Endothelial cell of umbilical vein (primary cell): ENCODE measurements around the gene MYL11. TPM values are rescaled to one million over a fixed set of nuclear protein-coding genes. Genes with fewer than 3 reads are reported as not detected.

Experiments
- BruUV-seq: library from RNA; stranded (reverse); fragments of 400-500 nt; replicated peaks from 2 replicates; lab custom pipeline; 2021; lab: Mats Ljungman, UMichigan
- CTCF ChIA-PET: fragments of 300-600, 350-600 bp; sonication (Branson Sonifier 250); formaldehyde crosslinking; loops from one replicate; lab custom pipeline; 2021; ENCODE audit warnings: antibody characterized with exemption, inconsistent platforms; lab: Charles Lee
- POLR2A ChIA-PET: fragments of 300-600, 350-600 bp; sonication (Branson Sonifier 250); formaldehyde crosslinking; loops from one replicate; lab custom pipeline; 2021; ENCODE audit warnings: antibody characterized with exemption, inconsistent platforms; lab: Charles Lee
- DNase-seq: peaks from one replicate; pipeline ENCODE4 v3.0.0-alpha.2; 2011; ENCODE audit warnings: low read depth, low spot score
- FAIRE-seq: peaks from 2 replicates; lab custom pipeline; 2011; peaks lifted over from hg19 to GRCh38; lab: Jason Lieb, UNC
- H2AFZ ChIP-seq: 2 replicates; pipeline ENCODE4 v1.6.0; 2012; ENCODE audit warnings: low read depth, low read length, control low read depth, inconsistent platforms
- H3K27ac ChIP-seq: 2 replicates; pipeline ENCODE4 v1.5.1; 2011; ENCODE audit warnings: low read depth, mild to moderate bottlenecking, control low read depth, low read length, moderate library complexity; ENCODE audit not compliant: insufficient read depth
- H3K27me3 ChIP-seq, 2 experiments: 2 replicates each; pipeline versions ENCODE4 v1.6.0 to v1.6.1; 2011; ENCODE audit warnings: low read length in 2 of 2, mixed read lengths in 1 of 2; ENCODE audit not compliant: control insufficient read depth in 2 of 2, insufficient read depth in 2 of 2
- H3K36me3 ChIP-seq, 2 experiments: 2 replicates in 1 of 2; 3 replicates in 1 of 2; pipeline ENCODE4 v1.5.1; 2011; ENCODE audit warnings: low read length in 2 of 2, mild to moderate bottlenecking in 1 of 2, moderate library complexity in 1 of 2; ENCODE audit not compliant: control insufficient read depth in 2 of 2, insufficient read depth in 2 of 2; ENCODE audit errors: extremely low read depth in 1 of 2
- H3K4me1 ChIP-seq: 3 replicates; pipeline ENCODE4 v1.5.1; 2011; ENCODE audit warnings: mild to moderate bottlenecking, low read length; ENCODE audit not compliant: control insufficient read depth, insufficient read depth; ENCODE audit errors: extremely low read depth
- H3K4me2 ChIP-seq: 2 replicates; pipeline ENCODE4 v1.6.1; 2011; ENCODE audit warnings: low read length, control low read depth, mixed read lengths; ENCODE audit not compliant: insufficient read depth
- H3K4me3 ChIP-seq, 3 experiments: fragments of 200-600 bp in 1 of 3; sonication (generic), shearing (Covaris generic) in 1 of 3; replicated peaks in 1 of 3; 2 replicates each; pipeline ENCODE4 v1.5.1; 2011 to 2016; ENCODE audit warnings: control low read depth in 3 of 3, low read length in 3 of 3, mild to moderate bottlenecking in 2 of 3, inconsistent platforms in 1 of 3, low read depth in 1 of 3, moderate library complexity in 1 of 3; ENCODE audit not compliant: insufficient read depth in 1 of 3
- H3K79me2 ChIP-seq: 2 replicates; pipeline ENCODE4 v1.6.0; 2012; ENCODE audit warnings: low read length, inconsistent platforms; ENCODE audit not compliant: control insufficient read depth, insufficient read depth
- H3K9ac ChIP-seq: replicated peaks from 2 replicates; pipeline ENCODE3; 2011; ENCODE audit warnings: low read length, control low read depth; ENCODE audit not compliant: insufficient read depth; ENCODE audit errors: extremely low read depth
- H3K9me1 ChIP-seq: replicated peaks from 3 replicates; pipeline ENCODE4 v1.6.0; 2011; ENCODE audit warnings: mild to moderate bottlenecking, low read length; ENCODE audit not compliant: control insufficient read depth, insufficient read depth; ENCODE audit errors: extremely low read depth
- H3K9me3 ChIP-seq: replicated peaks from 2 replicates; pipeline ENCODE4 v1.5.1; 2012; ENCODE audit warnings: low read length, inconsistent platforms; ENCODE audit not compliant: control insufficient read depth, insufficient read depth
- H4K20me1 ChIP-seq: replicated peaks from 2 replicates; pipeline ENCODE3; 2011; ENCODE audit warnings: mild to moderate bottlenecking, low read length; ENCODE audit not compliant: control insufficient read depth, insufficient read depth; ENCODE audit errors: extremely low read depth
- CTCF ChIP-seq, 2 donors: IDR thresholded peaks; 1 replicate in 1 of 2; 2 replicates in 1 of 2; pipeline ENCODE4 v1.5.1; 2011; ENCODE audit warnings: low read length in 2 of 2, mild to moderate bottlenecking in 2 of 2, moderate library complexity in 2 of 2, control low read depth in 1 of 2, inconsistent platforms in 1 of 2, low read depth in 1 of 2; ENCODE audit not compliant: insufficient read depth in 1 of 2; ENCODE audit errors: extremely low read depth in 1 of 2
- EZH2 ChIP-seq: IDR thresholded peaks from 2 replicates; pipeline ENCODE4 v1.6.1; 2012; ENCODE audit warnings: borderline replicate concordance, low read depth, mild to moderate bottlenecking, moderate library complexity, low read length, inconsistent platforms; ENCODE audit not compliant: severe bottlenecking
- FOS ChIP-seq: IDR thresholded peaks from 2 replicates; pipeline ENCODE4 v1.6.1; 2011; ENCODE audit warnings: mild to moderate bottlenecking, low read length, moderate library complexity, borderline replicate concordance; ENCODE audit not compliant: insufficient read depth
- GATA2 ChIP-seq: IDR thresholded peaks from 2 replicates; pipeline ENCODE4 v1.7.0; 2011; ENCODE audit warnings: low read depth, mild to moderate bottlenecking, moderate library complexity, mixed read lengths, low read length; ENCODE audit not compliant: insufficient read length, insufficient read depth
- JUN ChIP-seq: IDR thresholded peaks from 2 replicates; pipeline ENCODE4 v1.6.1; 2011; ENCODE audit warnings: borderline replicate concordance, low read depth; ENCODE audit not compliant: insufficient read length, insufficient read depth
- MAX ChIP-seq: IDR thresholded peaks from 2 replicates; pipeline ENCODE4 v1.6.1; 2011; ENCODE audit not compliant: insufficient read depth, insufficient read length
- MYC ChIP-seq: IDR thresholded peaks from one replicate; pipeline ENCODE4 v1.6.1; 2011; ENCODE audit warnings: mild to moderate bottlenecking, low read depth, low read length
- POLR2A ChIP-seq: IDR thresholded peaks from 2 replicates; pipeline ENCODE4 v1.6.1; 2012; ENCODE audit warnings: low read depth, mild to moderate bottlenecking, control low read depth, low read length
- POLR2AphosphoS5 ChIP-seq: IDR thresholded peaks from 2 replicates; pipeline ENCODE4 v1.6.1; 2012; ENCODE audit warnings: low read depth, mild to moderate bottlenecking, control low read depth, low read length, moderate library complexity; ENCODE audit not compliant: insufficient read depth
- dilution Hi-C: fragments of 300-500 bp; cut with MboI; formaldehyde crosslinking; loops from one replicate; pipeline ENCODE4 v1.15.0; 2019; ENCODE audit warnings: low sequenced_read_pairs; ENCODE audit not compliant: extremely low pct_ligation_motif_present
- intact Hi-C: fragments of 100-400 bp; cut with micrococcal nuclease; formaldehyde crosslinking; loops from one replicate; pipeline ENCODE4 v1.10.0; 2022
- polyA plus RNA-seq, 4 experiments: library from polyadenylated mRNA; depleted of rRNA in 3 of 4; stranded (reverse) in 3 of 4; unstranded in 1 of 4; fragments of >200 nt; gene quantifications; 2 replicates each; pipeline versions ENCODE4 v1.2.1 to v1.2.3, GENCODE V29; 2011 to 2012; ENCODE audit warnings: missing spikeins in 1 of 4
- small RNA-seq: library from RNA; depleted of rRNA; stranded (forward); fragments of <200 nt; gene quantifications from one replicate; pipeline ENCODE3, GENCODE V24; 2012; ENCODE audit warnings: low replicate concordance, low read depth; ENCODE audit not compliant: insufficient read depth, insufficient read length
- total RNA-seq: library from RNA; stranded (reverse); gene quantifications from 2 replicates; pipeline ENCODE4 v1.2.3, GENCODE V29; 2021

MYL11 gene
- total and polyA plus RNA-seq, 2 donors (not counting 3 experiments of a cell fraction or from before 2014, with no cell fraction given), result 1.3 TPM; not detected in 1

DNA sequence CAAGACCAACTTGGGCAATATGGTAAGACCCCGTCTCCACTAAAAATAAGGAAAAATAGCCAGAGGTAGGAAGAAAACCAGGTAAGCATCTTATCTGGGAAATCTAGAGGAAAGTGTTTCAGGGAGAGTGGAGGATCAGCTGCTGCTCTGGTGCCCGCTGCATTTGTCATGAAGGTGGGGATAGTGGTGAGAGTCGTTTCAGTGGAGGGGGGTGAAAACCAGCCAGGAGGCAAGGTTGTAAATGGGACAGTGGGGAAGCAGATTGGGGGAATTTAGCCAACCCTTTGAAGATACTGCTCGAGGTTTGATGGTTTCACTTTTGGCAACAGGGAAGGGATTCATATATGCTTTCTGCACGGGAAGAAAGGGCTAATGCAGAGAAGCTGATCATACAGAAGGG, 46.4 kb downstream of the MYL11 start:
- TF ChIP-seq MAX (no peak), POLR2AphosphoS5 (no peak), MYC (no peak), EZH2 (no peak), POLR2A (no peak), CTCF (IDR thresholded peaks at IDR 0.05; ENCODE audit: extremely low read depth in 1 of 2, insufficient read depth in 1 of 2, low read depth in 1 of 2, low read length in 2 of 2) (no peak), JUN (no peak), GATA2 (no peak), FOS (no peak)
- H3K36me3 ChIP-seq, result peaks cover 3 to 5% of the 10 kb centered on the region in 2 experiments
- CTCF ChIA-PET, result interaction anchor here (4.8 kb wide), 1 partner anchor 9 kb away, joined by 46 read pairs; the partner anchor contains the start of gene DCTPP1

More for the DNA sequence above, 46.4 kb downstream of the MYL11 start:
- dilution Hi-C loops (no loop called here), intact Hi-C loops (no loop called here)
- Histone ChIP-seq H3K79me2 (no peaks in the 10 kb centered on the region), H3K27me3 (no peaks in the 10 kb centered on the region), H3K9me1 (no peaks in the 10 kb centered on the region), H2AFZ (no peak overlapping the region), H3K4me1 (peaks cover 9% of the 10 kb centered on the region), H4K20me1 (no peaks in the 10 kb centered on the region), H3K9me3 (no peaks in the 10 kb centered on the region), H3K27ac (no peak overlapping the region), H3K4me3 (no peak overlapping the region), H3K4me2 (no peak overlapping the region), H3K9ac (no peak overlapping the region)
- POLR2A ChIA-PET, result no interaction called here
- no peak for DNase-seq
- BruUV-seq, result no TSS peak
- FAIRE-seq, result no peak

Small RNA genes lying within 50 kb of the gene (small RNA-seq; reads per million reads assigned to genes)
- 0.88 reads per million for gene RF00406

Other genes starting within 250 kb of the MYL11 start
- gene CORO1A, start 191.2 kb upstream of the MYL11 start, total RNA-seq, result 6.1 and 6.6 TPM in 2 replicates
- 4.7 and 6.4 TPM in 2 replicates for gene CORO1A, start 191.2 kb upstream of the MYL11 start, polyA plus RNA-seq
- 161 and 173 TPM in 2 replicates for gene BOLA2B, start 181.1 kb upstream of the MYL11 start, total RNA-seq
- 310 and 354 TPM in 2 replicates for gene BOLA2B, start 181.1 kb upstream of the MYL11 start, polyA plus RNA-seq
- gene SLX1A, start 180.9 kb upstream of the MYL11 start, total RNA-seq, result 30.9 and 77.9 TPM in 2 replicates
- 28.9 and 29.8 TPM in 2 replicates for gene SLX1A, start 180.9 kb upstream of the MYL11 start, polyA plus RNA-seq
- 12.2 and 18.1 TPM in 2 replicates for gene SULT1A3, start 175.5 kb upstream of the MYL11 start, total RNA-seq
- gene SULT1A3, start 175.5 kb upstream of the MYL11 start, polyA plus RNA-seq, result 4.8 and 5.1 TPM in 2 replicates
- 19.3 and 23.5 TPM in 2 replicates for gene NPIPB13, start 126.3 kb upstream of the MYL11 start, total RNA-seq
- 4.4 and 7.8 TPM in 2 replicates for gene NPIPB13, start 126.3 kb upstream of the MYL11 start, polyA plus RNA-seq
- gene CD2BP2, start 19.5 kb upstream of the MYL11 start, total RNA-seq, result 75.7 and 76.4 TPM in 2 replicates
- 35.3 and 47.2 TPM in 2 replicates for gene CD2BP2, start 19.5 kb upstream of the MYL11 start, polyA plus RNA-seq
- 57.4 and 63.0 TPM in 2 replicates for gene TBC1D10B, start 4.3 kb upstream of the MYL11 start, total RNA-seq
- gene TBC1D10B, start 4.3 kb upstream of the MYL11 start, polyA plus RNA-seq, result 37.0 and 37.1 TPM in 2 replicates
- gene SEPTIN1, start 7.8 kb downstream of the MYL11 start, total RNA-seq, result 0.75 and 1.2 TPM in 2 replicates
- gene SEPTIN1, start 7.8 kb downstream of the MYL11 start, polyA plus RNA-seq, result 0.06 and 0.07 TPM in 2 replicates
- 15.1 and 15.3 TPM in 2 replicates for gene ZNF48, start 20.6 kb downstream of the MYL11 start, total RNA-seq
- 16.1 TPM in 2 replicates for gene ZNF48, start 20.6 kb downstream of the MYL11 start, polyA plus RNA-seq
- 10.3 and 11.7 TPM in 2 replicates for gene ZNF771, start 32.8 kb downstream of the MYL11 start, total RNA-seq
- 16.8 and 28.8 TPM in 2 replicates for gene ZNF771, start 32.8 kb downstream of the MYL11 start, polyA plus RNA-seq
- 65.2 and 68.0 TPM in 2 replicates for gene DCTPP1, start 55.2 kb downstream of the MYL11 start, total RNA-seq
- 82.0 and 88.6 TPM in 2 replicates for gene DCTPP1, start 55.2 kb downstream of the MYL11 start, polyA plus RNA-seq
- gene SEPHS2, start 71.1 kb downstream of the MYL11 start, total RNA-seq, result 32.0 and 32.8 TPM in 2 replicates
- gene SEPHS2, start 71.1 kb downstream of the MYL11 start, polyA plus RNA-seq, result 19.4 and 22.9 TPM in 2 replicates
- not detected in 2 replicates for gene ITGAL, start 97.9 kb downstream of the MYL11 start, total RNA-seq
- not detected in 2 replicates for gene ITGAL, start 97.9 kb downstream of the MYL11 start, polyA plus RNA-seq
- 24.7 and 25.1 TPM in 2 replicates for gene ZNF768, start 151.8 kb downstream of the MYL11 start, total RNA-seq
- gene ZNF768, start 151.8 kb downstream of the MYL11 start, polyA plus RNA-seq, result 24.2 and 35.2 TPM in 2 replicates
- 7.2 and 8.6 TPM in 2 replicates for gene ZNF747, start 160.1 kb downstream of the MYL11 start, total RNA-seq
- gene ZNF747, start 160.1 kb downstream of the MYL11 start, polyA plus RNA-seq, result 6.4 and 7.0 TPM in 2 replicates
- gene ZNF764, start 183.6 kb downstream of the MYL11 start, total RNA-seq, result 10.7 and 12.1 TPM in 2 replicates
- 5.0 and 7.9 TPM in 2 replicates for gene ZNF764, start 183.6 kb downstream of the MYL11 start, polyA plus RNA-seq
- 10.5 and 10.9 TPM in 2 replicates for gene ZNF688, start 196.9 kb downstream of the MYL11 start, total RNA-seq
- 5.4 and 7.5 TPM in 2 replicates for gene ZNF688, start 196.9 kb downstream of the MYL11 start, polyA plus RNA-seq
- gene ZNF785, start 210.9 kb downstream of the MYL11 start, total RNA-seq, result 17.6 and 21.9 TPM in 2 replicates
- gene ZNF785, start 210.9 kb downstream of the MYL11 start, polyA plus RNA-seq, result 7.8 and 9.7 TPM in 2 replicates
- 6.8 and 8.4 TPM in 2 replicates for gene ZNF689, start 235.6 kb downstream of the MYL11 start, total RNA-seq
- 7.5 and 9.2 TPM in 2 replicates for gene ZNF689, start 235.6 kb downstream of the MYL11 start, polyA plus RNA-seq